HepG2 (cell line): ENCODE measurements around the gene NINL. TPM values are rescaled to one million over a fixed set of nuclear protein-coding genes. Genes with fewer than 3 reads are reported as not detected.

ENCODE experiments used
- AGO1 ChIP-seq: fragments of 200-400 bp; formaldehyde crosslinking; IDR thresholded peaks from 2 replicates; pipeline ENCODE4 v1.6.1; 2017; ENCODE audit warnings: mild to moderate bottlenecking, low read depth, low read length, moderate library complexity; ENCODE audit not compliant: poor library complexity, severe bottlenecking
- ELF1 ChIP-seq: sonication (generic); formaldehyde crosslinking; IDR thresholded peaks from 2 replicates; pipeline ENCODE4 v1.4.0; 2020; ENCODE audit warnings: missing genetic modification reagents
- HOXA3 ChIP-seq: sonication (generic); formaldehyde crosslinking; IDR thresholded peaks from 2 replicates; pipeline ENCODE4 v1.5.0; 2020; ENCODE audit warnings: missing genetic modification reagents
- HOXD1 ChIP-seq: sonication (generic); formaldehyde crosslinking; IDR thresholded peaks from 2 replicates; pipeline ENCODE4 v1.5.0; 2020; ENCODE audit warnings: missing genetic modification reagents
- MYNN ChIP-seq: sonication (generic); formaldehyde crosslinking; IDR thresholded peaks from 2 replicates; pipeline ENCODE4 v1.4.0; 2020; ENCODE audit warnings: mild to moderate bottlenecking, low read depth, missing genetic modification reagents
- NFRKB ChIP-seq: fragments of 450-650 bp; IDR thresholded peaks from 2 replicates; pipeline ENCODE4 v1.6.1; 2017
- PHF5A ChIP-seq: IDR thresholded peaks from one replicate; pipeline ENCODE4 v1.6.1; 2018; ENCODE audit warnings: low read depth, missing genetic modification reagents; ENCODE audit not compliant: unreplicated experiment
- PREB ChIP-seq: sonication (generic); formaldehyde crosslinking; IDR thresholded peaks from 2 replicates; pipeline ENCODE4 v1.4.0; 2020; ENCODE audit warnings: missing genetic modification reagents
- RFXAP ChIP-seq: sonication (generic); formaldehyde crosslinking; IDR thresholded peaks from 2 replicates; pipeline ENCODE4 v1.4.0; 2020; ENCODE audit warnings: missing genetic modification reagents, borderline replicate concordance
- STAG1 ChIP-seq: sonication (generic); formaldehyde crosslinking; IDR thresholded peaks from 2 replicates; pipeline ENCODE4 v1.4.0; 2020; ENCODE audit warnings: missing genetic modification reagents
- TBX2 ChIP-seq: sonication (generic); formaldehyde crosslinking; IDR thresholded peaks from 2 replicates; pipeline ENCODE4 v1.5.0; 2020; ENCODE audit warnings: missing genetic modification reagents, mild to moderate bottlenecking, borderline replicate concordance
- TMF1 ChIP-seq: sonication (generic); formaldehyde crosslinking; IDR thresholded peaks from 2 replicates; pipeline ENCODE4 v1.8.1; 2022; ENCODE audit warnings: low read depth, missing genetic modification reagents
- TOE1 ChIP-seq: sonication (generic); formaldehyde crosslinking; IDR thresholded peaks from 2 replicates; pipeline ENCODE4 v1.4.0; 2020; ENCODE audit warnings: mild to moderate bottlenecking, missing genetic modification reagents
- USF2 ChIP-seq, 2 experiments: sonication (generic) in 1 of 2; formaldehyde crosslinking in 1 of 2; IDR thresholded peaks; 2 replicates each; pipeline versions ENCODE4 v1.5.1 to v1.6.1; 2011 to 2020; ENCODE audit warnings: borderline replicate concordance in 1 of 2, low read depth in 1 of 2, low read length in 1 of 2, mild to moderate bottlenecking in 1 of 2, missing genetic modification reagents in 1 of 2, moderate library complexity in 1 of 2
- ZFAT ChIP-seq: sonication (generic); formaldehyde crosslinking; conservative IDR thresholded peaks from 2 replicates; pipeline ENCODE4 v1.8.1; 2023; ENCODE audit warnings: missing genetic modification reagents, inconsistent platforms
- ZFYVE20 ChIP-seq: sonication (generic); formaldehyde crosslinking; IDR thresholded peaks from 2 replicates; pipeline ENCODE4 v1.8.0; 2023; ENCODE audit warnings: low read depth, mild to moderate bottlenecking, moderate library complexity, missing genetic modification reagents, borderline replicate concordance
- ZNF260 ChIP-seq: sonication (generic); formaldehyde crosslinking; IDR thresholded peaks from 2 replicates; pipeline ENCODE4 v1.4.0; 2020; ENCODE audit warnings: missing genetic modification reagents, low read depth, mild to moderate bottlenecking, borderline replicate concordance
- ZNF282 ChIP-seq: fragments of 450-650 bp; IDR thresholded peaks from 2 replicates; pipeline ENCODE4 v1.6.1; 2018; ENCODE audit not compliant: partially characterized antibody
- ZNF333 ChIP-seq: sonication (generic); formaldehyde crosslinking; IDR thresholded peaks from 2 replicates; pipeline ENCODE4 v1.4.0; 2020; ENCODE audit warnings: mild to moderate bottlenecking, missing genetic modification reagents, borderline replicate concordance
- ZNF354B ChIP-seq: sonication (generic); formaldehyde crosslinking; IDR thresholded peaks from 2 replicates; pipeline ENCODE4 v1.8.0; 2022; ENCODE audit warnings: mild to moderate bottlenecking, missing genetic modification reagents
- ZNF451 ChIP-seq: sonication (generic); formaldehyde crosslinking; IDR thresholded peaks from 2 replicates; pipeline ENCODE4 v1.5.0; 2020; ENCODE audit warnings: mild to moderate bottlenecking, missing genetic modification reagents
- ZNF607 ChIP-seq: sonication (generic); formaldehyde crosslinking; IDR thresholded peaks from 2 replicates; pipeline ENCODE4 v1.5.1; 2020; ENCODE audit warnings: missing genetic modification reagents, mild to moderate bottlenecking, borderline replicate concordance
- ZNF660 ChIP-seq: sonication (generic); formaldehyde crosslinking; IDR thresholded peaks from 2 replicates; pipeline ENCODE4 v1.5.1; 2020; ENCODE audit warnings: mild to moderate bottlenecking, low read depth, missing genetic modification reagents, borderline replicate concordance
- ZNF720 ChIP-seq: sonication (generic); formaldehyde crosslinking; IDR thresholded peaks from 2 replicates; pipeline ENCODE4 v1.4.0; 2020; ENCODE audit warnings: missing genetic modification reagents
- ZNF761 ChIP-seq: sonication (generic); formaldehyde crosslinking; conservative IDR thresholded peaks from 2 replicates; pipeline ENCODE4 v1.4.0; 2020; ENCODE audit warnings: mild to moderate bottlenecking, missing genetic modification reagents
- ZNF782 ChIP-seq: sonication (generic); formaldehyde crosslinking; IDR thresholded peaks from 2 replicates; pipeline ENCODE4 v1.4.0; 2020; ENCODE audit warnings: missing genetic modification reagents, mild to moderate bottlenecking, borderline replicate concordance
- polyA plus RNA-seq, 8 experiments: library from polyadenylated mRNA; depleted of rRNA in 3 of 8; stranded (reverse) in 7 of 8; unstranded in 1 of 8; fragments of >200 nt; fragmentation: Illumina TruSeq in 4 of 8; extraction: Trizol in 4 of 8; gene quantifications; 2 replicates each; pipeline versions ENCODE4 v1.2.1 to v1.2.3, GENCODE V29; 2011 to 2016; ENCODE audit warnings: low read depth in 4 of 8, missing spikeins in 1 of 8, mixed read lengths in 1 of 8; ENCODE audit not compliant: insufficient read depth in 1 of 8
- total RNA-seq, 5 experiments: library from RNA; depleted of rRNA; stranded (reverse); fragments of >200 nt; fragmentation: Illumina TruSeq; extraction: Trizol; gene quantifications; 2 replicates each; pipeline ENCODE4 v1.2.3, GENCODE V29; 2016; ENCODE audit warnings: low read depth in 1 of 5
- TF ChIP-seq, protein P1 (sequence below): sonication (generic); formaldehyde crosslinking; IDR thresholded peaks from 2 replicates; pipeline ENCODE4 v1.4.0; 2020; ENCODE audit warnings: mild to moderate bottlenecking, missing genetic modification reagents

Gene NINL
- total and polyA plus RNA-seq, 2 of the 13 experiments (the other 11 are each of a cell fraction or from before 2014, with no cell fraction given) = 32.3 to 34.3 TPM

- TF ChIP-seq MYNN (CRISPR knock-in tag) (no peak), STAG1 (peak; percentile 5; the same call in 1 of the 2 replicates), ZNF660 (no peak), ELF1 (CRISPR knock-in tag) (peak; percentile 47), ZNF260 (CRISPR knock-in tag) (no peak), ZNF282 (no peak), ZNF607 (CRISPR knock-in tag) (peak; percentile 96), NFRKB (no peak), ZNF451 (CRISPR knock-in tag) (peak; percentile 89; the same call in 1 of the 2 replicates), RFXAP (CRISPR knock-in tag) (peak; percentile 27), ZFAT (CRISPR knock-in tag) (peak; percentile 97), TMF1 (no peak; the same call in 1 of the 2 replicates), TOE1 (CRISPR knock-in tag) (0 out of 2 replicates have a peak, but pooled peaks have one; percentile 82), ZNF354B (peak; percentile 89; the same call in 1 of the 2 replicates), PREB (CRISPR knock-in tag) (peak; percentile 56; the same call in 1 of the 2 replicates), TBX2 (CRISPR knock-in tag) (peak; percentile 74), HOXA3 (peak; percentile 84), ZNF333 (CRISPR knock-in tag) (no peak; the same call in 1 of the 2 replicates), ZNF720 (CRISPR knock-in tag) (peak; percentile 8; the same call in 1 of the 2 replicates), PHF5A (no peak), ZNF761 (CRISPR knock-in tag) (peak; percentile 93), USF2 (IDR thresholded peaks at IDR 0.05; ENCODE audit: low read depth, low read length) (no peak), USF2 (CRISPR knock-in tag; IDR thresholded peaks at IDR 0.05; ENCODE audit: borderline replicate concordance) (0 out of 2 replicates have a peak, but pooled peaks have one; percentile 8), HOXD1 (CRISPR knock-in tag) (peak; percentile 49), AGO1 (peak; percentile 71), ZFYVE20 (no peak), ZNF782 (CRISPR knock-in tag) (no peak)
- TF ChIP-seq, protein P1, sequence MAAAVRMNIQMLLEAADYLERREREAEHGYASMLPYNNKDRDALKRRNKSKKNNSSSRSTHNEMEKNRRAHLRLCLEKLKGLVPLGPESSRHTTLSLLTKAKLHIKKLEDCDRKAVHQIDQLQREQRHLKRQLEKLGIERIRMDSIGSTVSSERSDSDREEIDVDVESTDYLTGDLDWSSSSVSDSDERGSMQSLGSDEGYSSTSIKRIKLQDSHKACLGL = peak; percentile 87
Observed at GRCh38 chr20:25584905-25585704, at the start of gene NINL (continued).
